Transverse colon (tissue), 3 donors: ENCODE results near the gene SSX2IP.

Experiments used
- CTCF ChIP-seq, 5 experiments: fragments of 200-600 bp in 3 of 5; fragments of 450-650 bp in 2 of 5; sonication (generic) in 3 of 5; IDR thresholded peaks; 1 replicate in 2 of 5; 2 replicates in 3 of 5; pipeline ENCODE4 v1.5.1; 2016 to 2017; ENCODE audit warnings: antibody characterized with exemption in 5 of 5, inconsistent platforms in 3 of 5, mild to moderate bottlenecking in 2 of 5, moderate library complexity in 1 of 5
- POLR2A ChIP-seq: fragments of 450-650 bp; IDR thresholded peaks from one replicate; pipeline ENCODE4 v1.6.1; 2016; ENCODE audit warnings: antibody characterized with exemption, mild to moderate bottlenecking, moderate library complexity

- TF ChIP-seq POLR2A (no peak), CTCF (IDR thresholded peaks at IDR 0.05) (no peak)
Observed at GRCh38 chr1:84731519-84731918, 41.3 kb upstream of the SSX2IP start.
